GM12878 (cell line): ENCODE data around the gene SNX13. TPM values are rescaled to one million over a fixed set of nuclear protein-coding genes. Genes with fewer than 3 reads are reported as not detected.

Source experiments
- ATAC-seq: fragments of 200-7000 bp; cut with Tn5 transposase; 3 replicates; pipeline ENCODE4 v1.9.1; 2020; ENCODE audit warnings: mild to moderate bottlenecking, moderate library complexity
- BruUV-seq: library from RNA; stranded (reverse); fragments of 400-500 nt; replicated peaks from 2 replicates; lab custom pipeline; 2021; lab: Mats Ljungman, UMichigan
- CTCF ChIA-PET: fragments of 300-600 bp; sonication (Branson Sonifier 250); formaldehyde crosslinking; extraction: SDS; loops from one replicate; lab custom pipeline; 2021; ENCODE audit warnings: inconsistent platforms; lab: Yijun Ruan, JAX
- POLR2A ChIA-PET: fragments of 350-600 bp; formaldehyde crosslinking; extraction: SDS; loops from one replicate; lab custom pipeline; 2021; ENCODE audit warnings: inconsistent platforms; lab: Charles Lee
- RAD21 ChIA-PET: fragments of 300-600 bp; sonication (Branson Sonifier 250); formaldehyde crosslinking; loops from one replicate; lab custom pipeline; 2023; ENCODE audit warnings: antibody characterized with exemption; ENCODE audit not compliant: unreplicated experiment; lab: Charles Lee
- SMC1A ChIA-PET: fragments of 300-600 bp; sonication (Branson Sonifier 250); formaldehyde crosslinking; loops from one replicate; lab custom pipeline; 2023; ENCODE audit not compliant: unreplicated experiment, uncharacterized antibody; lab: Charles Lee
- DNase-seq: peaks from one replicate; pipeline ENCODE4 v3.0.0-alpha.2; 2011; ENCODE audit warnings: low read depth, low spot score
- FAIRE-seq: peaks from 3 replicates; lab custom pipeline; 2011; peaks lifted over from hg19 to GRCh38; lab: Jason Lieb, UNC
- H2AFZ ChIP-seq: 2 replicates; pipeline ENCODE4 v1.6.0; 2011; ENCODE audit warnings: low read depth, low read length, control low read depth; ENCODE audit not compliant: control insufficient read depth
- H3K27ac ChIP-seq: 2 replicates; pipeline ENCODE4 v1.5.1; 2011; ENCODE audit warnings: control low read depth; ENCODE audit not compliant: control insufficient read depth, insufficient read depth
- H3K27me3 ChIP-seq, 2 experiments: replicated peaks in 1 of 2; 2 replicates each; pipeline versions ENCODE4 v1.6.0 to v1.6.1; 2011; ENCODE audit warnings: low read length in 1 of 2; ENCODE audit not compliant: control insufficient read depth in 2 of 2, insufficient read depth in 2 of 2
- H3K36me3 ChIP-seq, 2 experiments: 2 replicates each; pipeline ENCODE4 v1.5.1; 2011; ENCODE audit warnings: low read length in 1 of 2; ENCODE audit not compliant: control insufficient read depth in 2 of 2, insufficient read depth in 2 of 2
- H3K4me1 ChIP-seq: 2 replicates; pipeline ENCODE4 v1.6.1; 2011; ENCODE audit warnings: mild to moderate bottlenecking, low read length, moderate library complexity, mixed read lengths; ENCODE audit not compliant: control insufficient read depth, insufficient read depth
- H3K4me2 ChIP-seq: 2 replicates; pipeline ENCODE4 v1.6.0; 2011; ENCODE audit warnings: control low read depth; ENCODE audit not compliant: control insufficient read depth, insufficient read depth
- H3K4me3 ChIP-seq: fragments of 200-600 bp; sonication (generic); 2 replicates; pipeline ENCODE4 v1.5.1; 2016
- H3K79me2 ChIP-seq: 2 replicates; pipeline ENCODE4 v1.6.0; 2011; ENCODE audit warnings: low read length; ENCODE audit not compliant: control insufficient read depth, insufficient read depth
- H3K9ac ChIP-seq: 2 replicates; pipeline ENCODE4 v1.8.0; 2011; ENCODE audit warnings: low read length, control low read depth, mixed read lengths; ENCODE audit not compliant: control insufficient read depth, insufficient read depth
- H3K9me3 ChIP-seq: replicated peaks from 3 replicates; pipeline ENCODE4 v1.5.1; 2011; ENCODE audit warnings: mild to moderate bottlenecking, low read length; ENCODE audit not compliant: control insufficient read depth, insufficient read depth
- H4K20me1 ChIP-seq: 2 replicates; pipeline ENCODE4 v1.6.0; 2011; ENCODE audit not compliant: control insufficient read depth, insufficient read depth
- ATF7 ChIP-seq: fragments of 450-650 bp; IDR thresholded peaks from 2 replicates; pipeline ENCODE4 v1.6.1; 2016; ENCODE audit warnings: low read depth, mild to moderate bottlenecking
- CBX3 ChIP-seq: fragments of 200-600 bp; sonication (generic); IDR thresholded peaks from 2 replicates; pipeline ENCODE4 v1.6.1; 2016; ENCODE audit warnings: low read depth, borderline replicate concordance
- CEBPB ChIP-seq, 2 experiments: fragments of 150-350 bp in 1 of 2; IDR thresholded peaks; 2 replicates each; pipeline ENCODE4 v1.6.1; 2012 to 2014; ENCODE audit warnings: low read depth in 2 of 2, low read length in 2 of 2, borderline replicate concordance in 1 of 2, inconsistent platforms in 1 of 2
- CREB1 ChIP-seq: IDR thresholded peaks from 2 replicates; pipeline ENCODE4 v1.6.1; 2012; ENCODE audit warnings: low read depth, mild to moderate bottlenecking, inconsistent platforms
- ETV6 ChIP-seq, 2 experiments: fragments of 450-650 bp in 1 of 2; IDR thresholded peaks in 1 of 2; conservative IDR thresholded peaks in 1 of 2; 2 replicates each; pipeline ENCODE4 v1.6.1; 2014; ENCODE audit warnings: antibody characterized with exemption in 1 of 2, borderline replicate concordance in 1 of 2, low read depth in 1 of 2, mild to moderate bottlenecking in 1 of 2, moderate library complexity in 1 of 2
- HCFC1 ChIP-seq: fragments of 150-350 bp; IDR thresholded peaks from 2 replicates; pipeline ENCODE4 v1.6.1; 2014; ENCODE audit warnings: low read length
- HDAC6 ChIP-seq: fragments of 200-600 bp; sonication (generic); IDR thresholded peaks from one replicate; pipeline ENCODE4 v1.8.0; 2017; ENCODE audit warnings: antibody characterized with exemption; ENCODE audit not compliant: unreplicated experiment
- IKZF2 ChIP-seq, 2 experiments: fragments of 450-650 bp; IDR thresholded peaks; 2 replicates each; pipeline ENCODE4 v1.6.1; 2017; ENCODE audit warnings: mild to moderate bottlenecking in 2 of 2, moderate library complexity in 2 of 2
- MTA2 ChIP-seq: fragments of 450-650 bp; IDR thresholded peaks from 2 replicates; pipeline ENCODE4 v1.6.1; 2016; ENCODE audit warnings: low read depth, mild to moderate bottlenecking, moderate library complexity
- MTA3 ChIP-seq: IDR thresholded peaks from 2 replicates; pipeline ENCODE4 v1.6.1; 2012; ENCODE audit warnings: low read length, inconsistent platforms, borderline replicate concordance
- MYC ChIP-seq: IDR thresholded peaks from 2 replicates; pipeline ENCODE4 v1.6.1; 2011; ENCODE audit warnings: mild to moderate bottlenecking, low read length, moderate library complexity, inconsistent platforms; ENCODE audit not compliant: insufficient read depth, insufficient replicate concordance, insufficient read length, severe bottlenecking
- POLR2AphosphoS5 ChIP-seq: IDR thresholded peaks from 2 replicates; pipeline ENCODE4 v1.6.1; 2011; ENCODE audit warnings: mild to moderate bottlenecking, low read length, inconsistent platforms
- SUPT20H ChIP-seq: IDR thresholded peaks from 2 replicates; pipeline ENCODE4 v1.6.1; 2011; ENCODE audit warnings: low read depth, mild to moderate bottlenecking, low read length, moderate library complexity, borderline replicate concordance; ENCODE audit not compliant: control insufficient read depth
- WRNIP1 ChIP-seq: IDR thresholded peaks from 2 replicates; pipeline ENCODE4 v1.6.1; 2011; ENCODE audit warnings: low read depth, low read length, improper control_type of control experiment, borderline replicate concordance
- ZNF207 ChIP-seq: fragments of 450-650 bp; IDR thresholded peaks from 2 replicates; pipeline ENCODE4 v1.6.1; 2014; ENCODE audit warnings: antibody characterized with exemption, mild to moderate bottlenecking, borderline replicate concordance
- WGBS: methylation state at CpG from one replicate; pipeline ENCODE4 v1.1.6; 2016; ENCODE audit warnings: low lambda C conversion rate; ENCODE audit not compliant: insufficient replicate concordance, insufficient coverage; ENCODE audit errors: missing lambda C conversion rate; 5-methylcytosine and 5-hydroxymethylcytosine counted together
- in situ Hi-C: fragments of 300-500 bp; cut with MboI; formaldehyde crosslinking; loops from 9 replicates; pipeline ENCODE4 v1.14.3; 2018; ENCODE audit warnings: mixed read lengths
- intact Hi-C: fragments of 100-400 bp; cut with micrococcal nuclease; formaldehyde crosslinking; loops from one replicate; pipeline ENCODE4 v1.14.2; 2022; ENCODE audit not compliant: unreplicated experiment
- polyA plus RNA-seq, 11 experiments: library from polyadenylated mRNA; depleted of rRNA in 4 of 11; unstranded in 6 of 11; stranded (reverse) in 5 of 11; fragments of >200 nt; fragmentation: Nextera tagmentation in 4 of 11; fragmentation: Illumina TruSeq in 1 of 11; extraction: Ambion mirVana in 4 of 11; extraction: Trizol in 1 of 11; gene quantifications; 1 replicate in 1 of 11; 2 replicates in 10 of 11; pipeline versions ENCODE4 v1.2.1 to v1.2.3, GENCODE V29; 2011 to 2016; ENCODE audit warnings: inconsistent platforms in 2 of 11, missing spikeins in 2 of 11, low read depth in 1 of 11
- total RNA-seq, 4 experiments: library from RNA; depleted of rRNA in 3 of 4; stranded (reverse); fragments of >200 nt in 3 of 4; fragmentation: Illumina TruSeq in 1 of 4; extraction: Trizol in 1 of 4; gene quantifications; 2 replicates each; pipeline versions ENCODE4 v1.2.1 to v1.2.3, GENCODE V29; 2013 to 2021
- TF ChIP-seq, protein P1 (sequence below): IDR thresholded peaks from 2 replicates; pipeline ENCODE4 v1.6.1; 2011; ENCODE audit warnings: borderline replicate concordance, low read depth, mild to moderate bottlenecking, moderate library complexity, low read length; ENCODE audit not compliant: insufficient read depth, poor library complexity, severe bottlenecking
- TF ChIP-seq, protein P2 (sequence below): IDR thresholded peaks from 2 replicates; pipeline ENCODE4 v1.6.1; 2011; ENCODE audit warnings: low read depth, low read length, improper control_type of control experiment, borderline replicate concordance

The SNX13 gene
- total and polyA plus RNA-seq, 10 of the 15 experiments (the other 5 are each of a cell fraction or from before 2014, with no cell fraction given): 2.2 to 17.1 (median 11.9) TPM

DNA sequence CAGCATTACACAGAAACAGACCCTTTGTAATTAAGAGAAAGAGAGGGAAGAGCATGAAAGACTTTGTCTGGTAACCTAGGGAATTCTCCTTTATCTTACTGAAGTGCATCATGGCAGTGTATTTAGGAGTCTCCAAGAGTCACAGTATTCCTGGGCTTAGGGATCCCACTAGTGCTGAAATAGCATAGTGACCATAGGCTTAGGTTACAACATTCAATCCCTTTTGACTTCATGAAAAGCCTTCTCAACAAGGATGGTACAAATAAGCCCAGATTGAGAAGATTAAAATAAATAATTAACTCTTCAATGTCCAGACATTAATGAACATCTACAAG is 76.5 kb downstream of the SNX13 start (continued):
- TF ChIP-seq CBX3 (no peak), MTA3 (no peak), HCFC1 (no peak), ZNF207 (no peak), MYC (no peak), ETV6 (conservative IDR thresholded peaks at IDR 0.05 in 1 of 2, IDR thresholded peaks at IDR 0.05 in 1 of 2; ENCODE audit: borderline replicate concordance in 1 of 2, low read depth in 1 of 2) (no peak)
- TF ChIP-seq, protein P1, sequence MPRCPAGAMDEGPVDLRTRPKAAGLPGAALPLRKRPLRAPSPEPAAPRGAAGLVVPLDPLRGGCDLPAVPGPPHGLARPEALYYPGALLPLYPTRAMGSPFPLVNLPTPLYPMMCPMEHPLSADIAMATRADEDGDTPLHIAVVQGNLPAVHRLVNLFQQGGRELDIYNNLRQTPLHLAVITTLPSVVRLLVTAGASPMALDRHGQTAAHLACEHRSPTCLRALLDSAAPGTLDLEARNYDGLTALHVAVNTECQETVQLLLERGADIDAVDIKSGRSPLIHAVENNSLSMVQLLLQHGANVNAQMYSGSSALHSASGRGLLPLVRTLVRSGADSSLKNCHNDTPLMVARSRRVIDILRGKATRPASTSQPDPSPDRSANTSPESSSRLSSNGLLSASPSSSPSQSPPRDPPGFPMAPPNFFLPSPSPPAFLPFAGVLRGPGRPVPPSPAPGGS: no peak
- TF ChIP-seq, protein P2, sequence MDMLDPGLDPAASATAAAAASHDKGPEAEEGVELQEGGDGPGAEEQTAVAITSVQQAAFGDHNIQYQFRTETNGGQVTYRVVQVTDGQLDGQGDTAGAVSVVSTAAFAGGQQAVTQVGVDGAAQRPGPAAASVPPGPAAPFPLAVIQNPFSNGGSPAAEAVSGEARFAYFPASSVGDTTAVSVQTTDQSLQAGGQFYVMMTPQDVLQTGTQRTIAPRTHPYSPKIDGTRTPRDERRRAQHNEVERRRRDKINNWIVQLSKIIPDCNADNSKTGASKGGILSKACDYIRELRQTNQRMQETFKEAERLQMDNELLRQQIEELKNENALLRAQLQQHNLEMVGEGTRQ: no peak

DNA sequence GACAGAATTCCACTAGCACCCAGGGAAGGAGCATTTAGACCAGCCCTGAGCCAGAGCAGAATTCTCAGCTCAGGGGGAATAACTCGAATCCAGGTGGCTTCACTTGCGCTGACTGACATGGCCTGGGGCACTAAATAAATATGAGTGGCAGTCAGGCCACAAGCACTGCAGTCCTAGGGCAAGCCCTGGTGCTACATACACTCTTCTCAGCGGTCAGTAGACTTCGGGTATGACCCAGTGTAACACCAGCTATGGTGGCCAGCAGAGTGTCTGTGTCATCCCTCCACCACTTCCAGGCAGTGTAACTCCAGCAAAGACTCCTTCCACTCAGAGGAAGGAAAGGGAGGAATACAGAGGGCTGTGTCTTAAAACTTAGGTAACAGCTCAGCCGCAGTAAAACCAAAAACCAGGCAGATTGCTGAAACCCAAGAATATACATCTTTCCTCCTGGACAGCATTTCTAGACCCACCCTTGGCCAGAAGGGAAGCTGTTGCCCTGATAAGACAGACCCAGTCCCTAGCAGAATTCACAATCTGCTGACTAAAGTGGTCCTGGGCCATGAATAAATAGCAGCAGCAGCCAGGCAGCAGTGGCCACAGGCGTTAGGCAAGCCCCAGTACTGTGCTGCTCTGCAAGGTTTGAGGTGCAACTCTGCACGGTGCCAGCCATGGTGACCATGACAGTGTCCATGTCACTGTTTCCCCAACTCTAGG is 77.0 kb downstream of the SNX13 start:
- Histone ChIP-seq H3K9me3 (no peaks in the 10 kb centered on the region; the same call in 2 of the 3 replicates), H3K79me2 (no peaks in the 10 kb centered on the region), H2AFZ (no peak overlapping the region), H3K27ac (no peak overlapping the region), H4K20me1 (no peaks in the 10 kb centered on the region), H3K27me3 (no peaks in the 10 kb centered on the region), H3K36me3 (0 out of 4 replicates have a peak, but pooled peaks cover 1 to 2% of the 10 kb centered on the region in 2 experiments), H3K4me3 (no peak overlapping the region), H3K4me2 (no peak overlapping the region), H3K4me1 (no peaks in the 10 kb centered on the region), H3K9ac (no peak overlapping the region)
- POLR2A ChIA-PET: interaction anchor here (0.5 kb wide), 1 partner anchor 162 kb away, joined by 3 read pairs; no protein-coding TSS in a partner anchor
- WGBS: 95% methylated on average over 7 of the region's 7 CpGs
- FAIRE-seq (no peak), ATAC-seq (no peak), DNase-seq (no peak)
- RAD21 ChIA-PET: no interaction called here
- no TSS peak for BruUV-seq
- in situ Hi-C loops: no loop called here
- SMC1A ChIA-PET: interaction anchor here (0.7 kb wide), 1 partner anchor 48 kb away, joined by 3 read pairs; no protein-coding TSS in a partner anchor
- intact Hi-C loops: no loop called here
- CTCF ChIA-PET: no interaction called here
- no peak for TF ChIP-seq CREB1
- no peak for TF ChIP-seq MTA2
- TF ChIP-seq IKZF2 (IDR thresholded peaks at IDR 0.05): no peak
- TF ChIP-seq HDAC6: no peak
- TF ChIP-seq HCFC1: no peak
- TF ChIP-seq WRNIP1: no peak
- TF ChIP-seq SUPT20H: no peak
- no peak for TF ChIP-seq MYC
- no peak for TF ChIP-seq POLR2AphosphoS5
- no peak for TF ChIP-seq ATF7
- no peak for TF ChIP-seq CEBPB (IDR thresholded peaks at IDR 0.05; ENCODE audit: borderline replicate concordance in 1 of 2, low read depth in 2 of 2, low read length in 2 of 2)
